DOHH2 (cell line): Measurements from ENCODE around the gene ERI2.

Source experiments
- EZH2phosphoT487 ChIP-seq: fragments of 200-600 bp; sonication (generic); IDR thresholded peaks from 2 replicates; pipeline ENCODE4 v1.6.1; 2017; ENCODE audit warnings: borderline replicate concordance, mild to moderate bottlenecking, antibody characterized with exemption, low read length, moderate library complexity, mixed read lengths
- TF ChIP-seq, protein P1 (sequence below): fragments of 200-600 bp; sonication (generic); IDR thresholded peaks from one replicate; pipeline ENCODE4 v1.5.1; 2014; ENCODE audit warnings: antibody characterized with exemption, mild to moderate bottlenecking, low read depth, low read length; ENCODE audit not compliant: poor library complexity, severe bottlenecking

DNA sequence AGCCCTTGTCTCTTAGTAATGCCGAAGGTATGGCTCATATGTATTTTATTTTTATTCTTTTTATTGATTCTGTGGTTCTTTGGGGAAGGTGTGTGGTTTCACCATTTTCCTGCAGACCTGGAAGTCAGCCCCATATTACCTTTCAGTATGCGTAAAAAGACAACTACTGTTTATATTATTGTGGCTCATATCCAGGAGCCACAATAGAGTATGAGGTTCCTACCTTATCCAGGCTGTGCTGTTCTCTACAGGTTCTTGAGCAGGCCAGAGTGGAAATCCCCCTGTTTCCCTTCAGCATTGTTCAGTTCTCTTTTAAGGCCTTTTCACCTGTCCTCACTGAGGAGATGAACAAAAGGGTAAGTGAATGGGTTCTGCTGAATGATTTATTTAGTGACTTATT, 33.2 kb upstream of the ERI2 start:
- TF ChIP-seq, protein P1, sequence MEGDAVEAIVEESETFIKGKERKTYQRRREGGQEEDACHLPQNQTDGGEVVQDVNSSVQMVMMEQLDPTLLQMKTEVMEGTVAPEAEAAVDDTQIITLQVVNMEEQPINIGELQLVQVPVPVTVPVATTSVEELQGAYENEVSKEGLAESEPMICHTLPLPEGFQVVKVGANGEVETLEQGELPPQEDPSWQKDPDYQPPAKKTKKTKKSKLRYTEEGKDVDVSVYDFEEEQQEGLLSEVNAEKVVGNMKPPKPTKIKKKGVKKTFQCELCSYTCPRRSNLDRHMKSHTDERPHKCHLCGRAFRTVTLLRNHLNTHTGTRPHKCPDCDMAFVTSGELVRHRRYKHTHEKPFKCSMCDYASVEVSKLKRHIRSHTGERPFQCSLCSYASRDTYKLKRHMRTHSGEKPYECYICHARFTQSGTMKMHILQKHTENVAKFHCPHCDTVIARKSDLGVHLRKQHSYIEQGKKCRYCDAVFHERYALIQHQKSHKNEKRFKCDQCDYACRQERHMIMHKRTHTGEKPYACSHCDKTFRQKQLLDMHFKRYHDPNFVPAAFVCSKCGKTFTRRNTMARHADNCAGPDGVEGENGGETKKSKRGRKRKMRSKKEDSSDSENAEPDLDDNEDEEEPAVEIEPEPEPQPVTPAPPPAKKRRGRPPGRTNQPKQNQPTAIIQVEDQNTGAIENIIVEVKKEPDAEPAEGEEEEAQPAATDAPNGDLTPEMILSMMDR, result no peak
- TF ChIP-seq EZH2phosphoT487, result no peak
